ENCODE data around the gene PROSER1. TPM values are rescaled to one million over a fixed set of nuclear protein-coding genes. Genes with fewer than 3 reads are reported as not detected.

Gene PROSER1
- total RNA-seq, 4 donors from 2014 or later = 3.8 to 47.3 (median 21.1) TPM

GRCh38 chr13:38981096-38981495, 56.8 kb downstream of the PROSER1 start:
- H3K27ac ChIP-seq = no peak overlapping the region
- intact Hi-C loops (cut with DNase I; ENCODE audit: low total_unique reads) = no loop called here
- no peak overlapping the region for H3K4me3 ChIP-seq
- H3K4me1 ChIP-seq = no peaks in the 10 kb centered on the region
- no peaks in the 10 kb centered on the region for H3K9me3 ChIP-seq
- DNase-seq = no peak
- no peaks in the 10 kb centered on the region for H3K36me3 ChIP-seq
- no peaks in the 10 kb centered on the region for H3K27me3 ChIP-seq
- no peak for TF ChIP-seq CTCF (IDR thresholded peaks at IDR 0.05)
- no peak for TF ChIP-seq POLR2A (IDR thresholded peaks at IDR 0.05)

- no peak for TF ChIP-seq POLR2A (IDR thresholded peaks at IDR 0.05)
- TF ChIP-seq CTCF (IDR thresholded peaks at IDR 0.05) = no peak
- Histone ChIP-seq H3K9me3 (no peaks in the 10 kb centered on the region), H3K4me3 (no peak overlapping the region), H3K27ac (no peak overlapping the region), H3K27me3 (no peaks in the 10 kb centered on the region), H3K4me1 (no peaks in the 10 kb centered on the region), H3K36me3 (no peaks in the 10 kb centered on the region)
- intact Hi-C loops (cut with DNase I; ENCODE audit: low total_unique reads) = no loop called here
- no peak for DNase-seq
These were observed 57.2 kb downstream of the PROSER1 start for GRCh38 chr13:38980750-38981078.

- no peaks in the 10 kb centered on the region for H3K36me3 ChIP-seq
- intact Hi-C loops (cut with DNase I; ENCODE audit: low total_unique reads) = no loop called here
- H3K27me3 ChIP-seq = no peaks in the 10 kb centered on the region
- H3K27ac ChIP-seq = no peak overlapping the region
- H3K9me3 ChIP-seq = no peaks in the 10 kb centered on the region
- TF ChIP-seq POLR2A (IDR thresholded peaks at IDR 0.05) (no peak), CTCF (IDR thresholded peaks at IDR 0.05) (no peak)
- no peaks in the 10 kb centered on the region for H3K4me1 ChIP-seq
- peak; percentile 19 to 25 for DNase-seq
- H3K4me3 ChIP-seq = no peak overlapping the region
These were observed 57.8 kb downstream of the PROSER1 start for GRCh38 chr13:38979891-38980749.

- H3K27ac ChIP-seq = no peak overlapping the region
- intact Hi-C loops (cut with DNase I; ENCODE audit: low total_unique reads) = no loop called here
- H3K9me3 ChIP-seq = no peaks in the 10 kb centered on the region
- TF ChIP-seq POLR2A (IDR thresholded peaks at IDR 0.05) = no peak
- no peaks in the 10 kb centered on the region for H3K4me1 ChIP-seq
- H3K27me3 ChIP-seq = no peaks in the 10 kb centered on the region
- no peak for DNase-seq
- H3K4me3 ChIP-seq = no peak overlapping the region
- no peaks in the 10 kb centered on the region for H3K36me3 ChIP-seq
These were observed 67.4 kb downstream of the PROSER1 start for GRCh38 chr13:38970380-38971051.

- H3K27ac ChIP-seq = no peak overlapping the region
- no peaks in the 10 kb centered on the region for H3K36me3 ChIP-seq
- H3K27me3 ChIP-seq = no peaks in the 10 kb centered on the region
- TF ChIP-seq POLR2A (IDR thresholded peaks at IDR 0.05) = no peak
- no peak for TF ChIP-seq CTCF (IDR thresholded peaks at IDR 0.05)
- DNase-seq = no peak
- H3K4me3 ChIP-seq = no peak overlapping the region
- H3K9me3 ChIP-seq = no peaks in the 10 kb centered on the region
- no peaks in the 10 kb centered on the region for H3K4me1 ChIP-seq
- intact Hi-C loops (cut with DNase I; ENCODE audit: low total_unique reads) = no loop called here
These were observed 68.7 kb downstream of the PROSER1 start for GRCh38 chr13:38969187-38969586.
